HEK293 (cell line): ENCODE data around the gene C19orf33.

Source experiments
- CTCF ChIA-PET: fragments of 350-600 bp; formaldehyde crosslinking; extraction: SDS; loops from one replicate; lab custom pipeline; 2021; ENCODE audit warnings: antibody characterized with exemption; lab: Yijun Ruan, JAX
- POLR2A ChIA-PET: fragments of 300-600 bp; formaldehyde crosslinking; extraction: SDS; loops from one replicate; lab custom pipeline; 2020; ENCODE audit warnings: antibody characterized with exemption, inconsistent platforms; lab: Yijun Ruan, JAX
- H3K27ac ChIP-seq: fragments of 200-500 bp; sonication (Bioruptor generic); 2 replicates; pipeline ENCODE4 v1.5.1; 2014; ENCODE audit warnings: low read depth, low read length, control low read depth, inconsistent platforms; ENCODE audit errors: extremely low read depth
- H3K36me3 ChIP-seq, 2 experiments: fragments of 200-500 bp in 1 of 2; sonication (Bioruptor generic) in 1 of 2; 1 replicate in 1 of 2; 2 replicates in 1 of 2; pipeline ENCODE4 v1.5.1; 2014 to 2017; ENCODE audit warnings: inconsistent platforms in 2 of 2, low read length in 2 of 2; ENCODE audit not compliant: control insufficient read depth in 2 of 2, insufficient read depth in 1 of 2
- H3K4me1 ChIP-seq: fragments of 200-500 bp; sonication (Bioruptor generic); 2 replicates; pipeline ENCODE4 v1.5.1; 2014; ENCODE audit warnings: mild to moderate bottlenecking, low read length, inconsistent platforms; ENCODE audit not compliant: control insufficient read depth, insufficient read depth
- H3K4me3 ChIP-seq: 2 replicates; pipeline ENCODE4 v1.5.1; 2011; ENCODE audit warnings: low read depth, mild to moderate bottlenecking, control low read depth, low read length, moderate library complexity
- H3K9me3 ChIP-seq: fragments of 200-500 bp; sonication (Bioruptor generic); 2 replicates; pipeline ENCODE4 v1.5.1; 2014; ENCODE audit warnings: low read depth, low read length, inconsistent platforms; ENCODE audit not compliant: control insufficient read depth, insufficient read depth
- BCL11B ChIP-seq: fragments of 450-650 bp; formaldehyde crosslinking; IDR thresholded peaks from 2 replicates; pipeline ENCODE4 v1.5.1; 2016; ENCODE audit warnings: low read depth, missing biosample characterization, missing genetic modification characterization
- GLIS1 ChIP-seq: fragments of 450-650 bp; formaldehyde crosslinking; IDR thresholded peaks from 2 replicates; pipeline ENCODE4 v1.5.1; 2016; ENCODE audit warnings: missing biosample characterization, missing genetic modification characterization
- GLIS2 ChIP-seq: fragments of 450-650 bp; formaldehyde crosslinking; IDR thresholded peaks from 2 replicates; pipeline ENCODE4 v1.5.1; 2016; ENCODE audit warnings: missing biosample characterization, missing genetic modification characterization
- KLF1 ChIP-seq: fragments of 450-650 bp; formaldehyde crosslinking; IDR thresholded peaks from 2 replicates; pipeline ENCODE4 v1.5.1; 2016; ENCODE audit warnings: missing biosample characterization, missing genetic modification characterization
- PATZ1 ChIP-seq: fragments of 450-650 bp; formaldehyde crosslinking; IDR thresholded peaks from 2 replicates; pipeline ENCODE4 v1.5.1; 2016; ENCODE audit warnings: missing biosample characterization, missing genetic modification characterization
- PBX3 ChIP-seq: sonication (generic); formaldehyde crosslinking; IDR thresholded peaks from 2 replicates; pipeline ENCODE4 v1.8.1; 2022; ENCODE audit warnings: mild to moderate bottlenecking, moderate library complexity, missing genetic modification reagents
- PRDM10 ChIP-seq: fragments of 450-650 bp; formaldehyde crosslinking; IDR thresholded peaks from 2 replicates; pipeline ENCODE4 v1.5.1; 2016; ENCODE audit warnings: missing biosample characterization, missing genetic modification characterization
- SP3 ChIP-seq: fragments of 450-650 bp; formaldehyde crosslinking; IDR thresholded peaks from 2 replicates; pipeline ENCODE4 v1.5.1; 2016; ENCODE audit warnings: missing biosample characterization, missing genetic modification characterization
- ZBTB17 ChIP-seq: fragments of 450-650 bp; formaldehyde crosslinking; IDR thresholded peaks from 2 replicates; pipeline ENCODE4 v1.5.1; 2016; ENCODE audit warnings: missing biosample characterization, missing genetic modification characterization
- ZBTB21 ChIP-seq: fragments of 450-650 bp; formaldehyde crosslinking; IDR thresholded peaks from 2 replicates; pipeline ENCODE4 v1.5.1; 2017; ENCODE audit warnings: missing biosample characterization, missing genetic modification characterization
- ZFHX2 ChIP-seq: fragments of 450-650 bp; formaldehyde crosslinking; conservative IDR thresholded peaks from 2 replicates; pipeline ENCODE4 v1.5.1; 2016; ENCODE audit warnings: missing biosample characterization, missing genetic modification characterization
- ZNF266 ChIP-seq: fragments of 450-650 bp; formaldehyde crosslinking; IDR thresholded peaks from 2 replicates; pipeline ENCODE4 v1.5.1; 2016; ENCODE audit warnings: missing biosample characterization, missing genetic modification characterization, low read depth
- ZNF366 ChIP-seq: fragments of 450-650 bp; formaldehyde crosslinking; conservative IDR thresholded peaks from 2 replicates; pipeline ENCODE4 v1.5.1; 2016; ENCODE audit warnings: missing biosample characterization, missing genetic modification characterization
- ZNF37A ChIP-seq: fragments of 450-650 bp; IDR thresholded peaks from 2 replicates; pipeline ENCODE4 v1.5.1; 2018; ENCODE audit warnings: missing biosample characterization, missing genetic modification characterization
- ZNF398 ChIP-seq: fragments of 450-650 bp; formaldehyde crosslinking; IDR thresholded peaks from 2 replicates; pipeline ENCODE4 v1.5.1; 2017; ENCODE audit warnings: missing biosample characterization, missing genetic modification characterization
- ZNF416 ChIP-seq: fragments of 450-650 bp; formaldehyde crosslinking; IDR thresholded peaks from 2 replicates; pipeline ENCODE4 v1.5.1; 2016; ENCODE audit warnings: missing biosample characterization, missing genetic modification characterization
- ZNF530 ChIP-seq: fragments of 450-650 bp; formaldehyde crosslinking; IDR thresholded peaks from 2 replicates; pipeline ENCODE4 v1.5.1; 2016; ENCODE audit warnings: low read depth, missing biosample characterization, missing genetic modification characterization
- ZNF549 ChIP-seq: fragments of 450-650 bp; IDR thresholded peaks from 2 replicates; pipeline ENCODE4 v1.5.1; 2018; ENCODE audit warnings: missing biosample characterization, missing genetic modification characterization, mild to moderate bottlenecking, inconsistent platforms, moderate library complexity
- ZNF600 ChIP-seq: fragments of 450-650 bp; formaldehyde crosslinking; IDR thresholded peaks from 2 replicates; pipeline ENCODE4 v1.5.1; 2016; ENCODE audit warnings: missing biosample characterization, missing genetic modification characterization
- ZNF777 ChIP-seq: fragments of 450-650 bp; formaldehyde crosslinking; IDR thresholded peaks from 2 replicates; pipeline ENCODE4 v1.5.1; 2017; ENCODE audit warnings: missing biosample characterization, missing genetic modification characterization, borderline replicate concordance
- ZSCAN23 ChIP-seq: fragments of 450-650 bp; formaldehyde crosslinking; IDR thresholded peaks from 2 replicates; pipeline ENCODE4 v1.5.1; 2016; ENCODE audit warnings: missing biosample characterization, missing genetic modification characterization
- TF ChIP-seq, protein P1 (sequence below): fragments of 450-650 bp; formaldehyde crosslinking; IDR thresholded peaks from 2 replicates; pipeline ENCODE4 v1.5.1; 2016; ENCODE audit warnings: missing biosample characterization, missing genetic modification characterization, borderline replicate concordance

Gene C19orf33

GRCh38 chr19:38318660-38319059, 14.6 kb downstream of the C19orf33 start:
- H3K36me3 ChIP-seq = no peaks in the 10 kb centered on the region; a peak in 1 of 3 replicates
- no peaks in the 10 kb centered on the region for H3K9me3 ChIP-seq
- no peak overlapping the region for H3K4me3 ChIP-seq
- ChIA-PET POLR2A (interaction anchor here (2.2 to 2.9 kb wide), 2 partner anchors 54 to 56 kb away, joined by 11 to 13 read pairs; partner anchors contain the start of genes PSMD8 and SPINT2), CTCF (interaction anchor here (1.0 to 1.3 kb wide), 5 partner anchors 72 to 416 kb away, joined by 3 to 9 read pairs (median 5); no protein-coding TSS in a partner anchor)
- H3K4me1 ChIP-seq = peaks cover 12% of the 10 kb centered on the region
- H3K27ac ChIP-seq = no peak overlapping the region
- TF ChIP-seq ZNF266 (tag by site-specific recombination) = no peak
- no peak for TF ChIP-seq ZNF398 (tag by site-specific recombination)
- TF ChIP-seq PRDM10 (tag by site-specific recombination) = peak; percentile 66
- peak; percentile 20; the same call in 1 of the 2 replicates for TF ChIP-seq ZNF777 (tag by site-specific recombination)
- no peak for TF ChIP-seq ZNF416 (tag by site-specific recombination)
- no peak for TF ChIP-seq PATZ1 (tag by site-specific recombination)

- ChIA-PET CTCF (interaction anchor here (0.7 to 1.4 kb wide), 6 partner anchors 8 to 417 kb away, joined by 3 to 6 read pairs (median 4); no protein-coding TSS in a partner anchor), POLR2A (interaction anchor here (0.6 to 2.9 kb wide), 4 partner anchors 42 to 73 kb away, joined by 6 to 13 read pairs (median 9); partner anchors contain the start of genes PSMD8 and SPINT2)
- Histone ChIP-seq H3K27ac (peak within 1 kb of the TSS; percentile 51; the same call in 1 of the 2 replicates), H3K36me3 (no peaks in the 10 kb centered on the region; a peak in 1 of 3 replicates), H3K9me3 (no peaks in the 10 kb centered on the region), H3K4me3 (peak within 1 kb of the TSS; percentile 27), H3K4me1 (peaks cover 12% of the 10 kb centered on the region)
- TF ChIP-seq ZNF600 (tag by site-specific recombination) (peak; percentile 26; the same call in 1 of the 2 replicates), PBX3 (CRISPR knock-in tag) (0 out of 2 replicates have a peak, but pooled peaks have one; percentile 29), GLIS2 (peak; percentile 62; the same call in 1 of the 2 replicates), ZSCAN23 (tag by site-specific recombination) (no peak), BCL11B (tag by site-specific recombination) (no peak), ZNF530 (no peak), KLF1 (peak; percentile 18; the same call in 1 of the 2 replicates), ZNF37A (tag by site-specific recombination) (no peak), SP3 (peak; percentile 67), GLIS1 (tag by site-specific recombination) (peak; percentile 81), ZBTB17 (tag by site-specific recombination) (0 out of 2 replicates have a peak, but pooled peaks have one; percentile 9), ZNF366 (peak; percentile 65), ZNF549 (tag by site-specific recombination) (no peak), ZFHX2 (tag by site-specific recombination) (peak; percentile 81), ZNF777 (tag by site-specific recombination) (peak; percentile 28; the same call in 1 of the 2 replicates), ZBTB21 (tag by site-specific recombination) (no peak)
- TF ChIP-seq, protein P1, sequence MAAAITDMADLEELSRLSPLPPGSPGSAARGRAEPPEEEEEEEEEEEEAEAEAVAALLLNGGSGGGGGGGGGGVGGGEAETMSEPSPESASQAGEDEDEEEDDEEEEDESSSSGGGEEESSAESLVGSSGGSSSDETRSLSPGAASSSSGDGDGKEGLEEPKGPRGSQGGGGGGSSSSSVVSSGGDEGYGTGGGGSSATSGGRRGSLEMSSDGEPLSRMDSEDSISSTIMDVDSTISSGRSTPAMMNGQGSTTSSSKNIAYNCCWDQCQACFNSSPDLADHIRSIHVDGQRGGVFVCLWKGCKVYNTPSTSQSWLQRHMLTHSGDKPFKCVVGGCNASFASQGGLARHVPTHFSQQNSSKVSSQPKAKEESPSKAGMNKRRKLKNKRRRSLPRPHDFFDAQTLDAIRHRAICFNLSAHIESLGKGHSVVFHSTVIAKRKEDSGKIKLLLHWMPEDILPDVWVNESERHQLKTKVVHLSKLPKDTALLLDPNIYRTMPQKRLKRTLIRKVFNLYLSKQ (tag by site-specific recombination) = no peak
Observed at GRCh38 chr19:38319421-38320258, 15.6 kb downstream of the C19orf33 start, which contains the start of gene KCNK6. KCNK6 (plus strand) TSS chr19:38319845; CDS start chr19:38319951, 106 bp downstream.
